ENCODE data around the gene OR2F1.

The OR2F1 gene

GRCh38 chr7:143954544-143954943 is at the start of gene OR2F1:
Gene OR2F1 (plus strand): TSS chr7:143954844. CDS start chr7:143959971, 5,127 bp downstream.
- no peak for DNase-seq

GRCh38 chr7:143905509-143905908 is 49.1 kb upstream of the OR2F1 start:
- no peak for DNase-seq

DNA sequence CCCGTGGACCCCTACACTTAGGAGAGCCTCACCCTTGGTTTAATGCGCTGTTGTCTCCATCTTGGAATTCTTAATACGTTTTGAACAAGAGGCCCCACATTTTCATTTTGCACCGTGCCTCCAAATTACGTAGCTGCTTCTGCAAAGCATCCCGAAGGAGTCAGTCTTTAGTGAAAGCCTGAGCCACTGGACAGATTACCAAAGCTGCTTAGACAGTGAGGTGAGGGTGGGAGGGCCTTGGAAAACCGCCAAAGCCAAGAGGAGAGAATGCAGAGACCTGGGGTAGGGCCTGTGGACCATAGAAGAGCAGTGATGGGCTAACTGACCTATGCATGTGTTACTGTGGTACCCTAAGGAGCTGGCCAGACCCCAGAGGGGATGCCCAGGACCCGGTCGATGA is 48.5 kb upstream of the OR2F1 start:
- no peak for DNase-seq

GRCh38 chr7:143906895-143907294 is 47.7 kb upstream of the OR2F1 start:
- DNase-seq, result no peak

DNA sequence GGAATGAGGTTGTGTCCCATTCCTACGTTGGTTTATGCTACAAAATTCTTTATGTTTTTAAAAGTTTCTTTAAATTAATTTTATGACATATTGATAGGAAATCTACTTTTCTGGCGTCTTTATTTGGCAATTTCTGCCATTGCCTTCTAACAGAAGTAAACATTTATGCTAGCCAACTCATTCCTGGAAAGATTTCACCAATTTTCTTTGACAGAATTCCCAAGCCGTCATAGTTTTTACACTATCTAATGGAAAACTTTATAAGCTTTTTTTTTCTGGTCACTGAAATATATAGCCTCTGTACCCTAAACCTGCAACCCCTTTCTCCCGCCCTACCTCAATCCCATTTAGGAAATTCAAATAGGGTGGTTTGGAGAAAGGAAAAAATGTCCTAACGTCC is 46.5 kb upstream of the OR2F1 start:
- no peak for DNase-seq

GRCh38 chr7:143909863-143910262 is 44.8 kb upstream of the OR2F1 start:
- no peak for DNase-seq

- no peak for DNase-seq
Observed at GRCh38 chr7:143910473-143911248, 44.0 kb upstream of the OR2F1 start.

DNA sequence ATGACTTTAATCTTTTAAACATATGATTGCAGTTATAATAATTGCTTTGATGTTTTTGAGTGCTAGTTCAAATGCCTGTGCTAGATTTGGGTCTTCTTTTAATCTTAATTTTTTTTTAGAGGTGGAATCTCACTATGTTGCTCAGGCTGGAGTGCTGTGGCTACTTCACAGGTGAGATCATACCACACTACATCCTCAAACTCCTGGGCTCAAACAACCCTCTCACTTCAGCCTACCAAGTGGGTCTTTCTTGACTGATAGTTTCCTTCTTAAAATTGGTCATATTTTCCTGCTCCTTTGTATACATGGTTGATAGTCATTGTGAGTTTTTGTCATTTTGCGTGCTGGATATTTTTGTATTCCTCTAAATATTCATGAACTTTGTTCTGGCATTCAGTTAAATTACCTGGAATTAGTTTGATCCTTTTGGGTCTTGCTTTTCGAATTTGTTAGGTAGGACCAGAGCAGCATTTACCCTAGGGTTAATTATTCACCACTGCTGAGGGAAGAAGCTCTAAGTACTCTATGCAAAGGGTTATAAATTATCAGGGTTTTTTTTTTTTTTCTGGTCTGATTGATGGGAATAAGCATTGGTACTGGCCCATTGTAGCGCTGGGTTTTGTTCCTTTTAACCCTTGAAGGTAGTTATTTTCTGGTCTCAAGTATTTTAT is 40.6 kb upstream of the OR2F1 start:
- no peak for DNase-seq

DNA sequence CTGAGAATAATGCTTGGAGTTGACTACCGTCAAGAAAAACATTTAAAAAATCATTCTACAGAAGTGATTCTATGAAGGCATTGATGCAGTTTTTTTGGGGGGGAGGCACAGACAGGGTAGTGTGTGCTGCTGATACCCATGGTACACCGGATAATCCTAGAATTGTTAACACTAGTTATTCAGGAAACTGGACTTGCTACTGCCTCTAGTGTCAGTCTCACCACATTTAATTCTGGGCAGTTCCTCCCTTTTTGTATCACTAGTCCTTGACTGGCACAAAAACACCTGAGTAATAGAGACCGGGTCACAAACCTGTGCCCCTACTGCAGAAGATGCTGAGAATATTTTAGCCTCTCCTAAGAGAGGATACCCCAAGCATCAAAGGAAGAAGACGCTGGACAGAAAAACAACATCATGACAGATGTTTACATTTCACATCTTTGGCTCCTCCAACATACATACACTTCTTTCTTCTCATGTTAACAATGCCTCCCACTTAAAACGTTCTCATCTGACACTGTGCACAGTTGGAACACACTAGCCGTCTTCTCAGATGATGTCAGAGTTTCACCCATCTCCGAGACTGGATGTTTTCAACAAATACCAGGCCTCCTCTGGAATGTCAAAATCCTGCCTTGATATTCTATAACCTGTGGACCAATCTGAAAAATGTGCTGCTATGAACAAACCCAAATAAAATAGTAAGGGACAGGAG is 39.5 kb upstream of the OR2F1 start:
- DNase-seq, result no peak

DNA sequence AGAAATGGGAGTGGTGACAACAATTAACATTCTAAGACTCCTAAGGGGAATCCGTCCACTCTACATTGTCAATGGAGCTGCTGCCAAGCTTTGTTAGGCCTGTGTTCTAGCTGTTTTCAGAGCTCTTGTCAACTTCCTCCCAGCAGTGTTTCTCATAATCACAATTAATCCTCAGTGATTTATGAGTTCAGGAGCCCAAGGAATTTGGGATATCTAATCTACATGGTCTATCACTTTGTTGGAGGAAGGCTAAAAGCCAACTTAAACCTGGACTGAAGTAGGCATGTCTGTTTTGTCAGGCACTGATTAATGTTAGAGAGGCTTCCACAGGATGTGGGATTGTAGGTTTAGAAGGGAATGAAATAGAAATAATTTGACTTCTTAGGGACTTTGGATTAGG is 29.8 kb upstream of the OR2F1 start:
- no peak for DNase-seq

DNA sequence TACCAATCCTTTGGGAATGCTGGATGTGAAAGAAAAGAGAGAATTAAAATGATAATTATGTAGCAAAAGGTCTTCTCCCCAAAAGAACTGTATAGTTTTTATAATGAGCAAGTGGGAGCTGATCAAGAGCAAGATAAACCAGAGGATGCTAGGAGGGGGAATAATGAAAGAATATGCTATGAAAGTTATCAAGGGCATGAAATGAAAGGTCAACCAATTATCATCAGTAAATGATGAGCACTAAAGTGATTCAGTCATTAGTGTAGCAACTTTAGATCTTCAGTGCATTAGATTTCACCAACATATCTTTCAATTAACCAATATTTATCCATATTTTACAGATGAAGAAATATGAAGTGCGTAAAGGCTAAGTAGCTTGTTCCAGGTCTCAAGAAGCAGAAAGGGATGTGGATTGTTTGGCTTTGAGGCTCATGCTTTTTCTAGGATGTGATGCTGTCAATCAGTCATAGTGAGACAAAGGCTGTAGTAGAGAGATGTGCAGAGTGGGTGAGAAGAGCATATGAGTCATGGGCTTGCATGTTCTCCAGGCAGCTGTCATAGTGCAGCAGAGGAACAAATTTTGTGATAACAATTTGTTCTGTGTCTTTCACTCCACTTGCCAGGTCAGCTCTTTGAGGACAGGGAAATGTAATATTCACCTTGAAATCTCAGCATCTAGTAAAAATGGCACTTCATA is 25.3 kb upstream of the OR2F1 start:
- DNase-seq, result no peak

DNA sequence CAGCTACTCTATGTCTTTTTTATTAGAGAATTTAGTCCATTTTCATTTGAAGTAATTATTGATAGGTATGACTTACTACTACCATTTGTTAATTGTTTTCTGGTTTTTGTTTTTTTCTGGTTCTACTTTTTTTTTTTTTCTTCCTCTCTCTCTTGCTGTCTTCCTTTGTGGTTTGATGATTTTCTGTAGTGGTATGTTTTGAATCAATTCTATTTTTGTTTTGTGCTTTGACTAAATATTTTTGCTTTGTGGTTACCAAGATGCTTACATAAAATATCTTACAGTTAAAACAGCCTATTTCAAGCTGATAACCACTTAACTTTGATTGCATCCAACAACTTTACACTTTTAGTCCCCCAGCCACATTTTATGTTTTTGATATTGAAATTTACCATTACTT is 22.9 kb upstream of the OR2F1 start:
- no peak for DNase-seq

DNA sequence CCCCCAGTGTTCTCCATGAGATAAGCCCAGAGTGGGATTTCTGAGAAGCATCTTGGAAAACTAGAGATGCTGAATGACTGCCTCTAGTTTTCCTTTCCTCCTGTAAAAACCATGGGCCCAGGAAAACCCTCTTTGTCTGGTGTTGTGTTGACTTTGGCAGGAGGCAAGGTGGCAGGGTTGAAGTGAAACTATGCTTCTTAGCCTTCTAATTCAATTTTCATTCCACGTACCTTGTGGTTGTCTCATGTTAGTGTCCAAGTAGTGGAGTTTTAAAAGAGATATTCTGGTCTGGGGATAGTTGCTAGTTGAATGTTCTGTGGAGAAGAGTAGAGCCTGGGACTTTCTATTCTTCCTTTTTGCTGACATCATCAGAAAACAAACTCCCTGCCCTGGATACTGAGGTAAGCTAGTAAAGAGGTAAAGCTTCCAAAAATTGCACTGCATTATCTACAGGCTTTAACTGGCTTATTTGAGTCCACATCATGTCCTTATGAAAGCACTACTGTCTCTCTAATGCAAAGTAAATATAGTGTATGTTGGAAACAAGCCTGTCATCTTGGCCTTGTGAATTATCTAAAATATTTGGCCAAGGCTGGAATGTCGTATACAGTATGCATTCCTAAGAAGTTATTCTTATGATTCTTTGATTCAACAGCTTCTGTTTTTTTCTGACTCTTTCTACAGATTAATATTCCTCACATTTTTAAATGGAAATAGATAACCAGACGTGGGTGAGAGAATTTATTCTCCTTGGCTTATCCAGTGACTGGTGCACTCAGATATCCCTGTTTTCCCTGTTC is 19.9 kb upstream of the OR2F1 start, which contains the start of gene OR2F2:
OR2F2 (plus strand) TSS at position 708 of the 800 bp plus-strand sequence; CDS start at position 708, 0 bp downstream.
- DNase-seq, result no peak

DNA sequence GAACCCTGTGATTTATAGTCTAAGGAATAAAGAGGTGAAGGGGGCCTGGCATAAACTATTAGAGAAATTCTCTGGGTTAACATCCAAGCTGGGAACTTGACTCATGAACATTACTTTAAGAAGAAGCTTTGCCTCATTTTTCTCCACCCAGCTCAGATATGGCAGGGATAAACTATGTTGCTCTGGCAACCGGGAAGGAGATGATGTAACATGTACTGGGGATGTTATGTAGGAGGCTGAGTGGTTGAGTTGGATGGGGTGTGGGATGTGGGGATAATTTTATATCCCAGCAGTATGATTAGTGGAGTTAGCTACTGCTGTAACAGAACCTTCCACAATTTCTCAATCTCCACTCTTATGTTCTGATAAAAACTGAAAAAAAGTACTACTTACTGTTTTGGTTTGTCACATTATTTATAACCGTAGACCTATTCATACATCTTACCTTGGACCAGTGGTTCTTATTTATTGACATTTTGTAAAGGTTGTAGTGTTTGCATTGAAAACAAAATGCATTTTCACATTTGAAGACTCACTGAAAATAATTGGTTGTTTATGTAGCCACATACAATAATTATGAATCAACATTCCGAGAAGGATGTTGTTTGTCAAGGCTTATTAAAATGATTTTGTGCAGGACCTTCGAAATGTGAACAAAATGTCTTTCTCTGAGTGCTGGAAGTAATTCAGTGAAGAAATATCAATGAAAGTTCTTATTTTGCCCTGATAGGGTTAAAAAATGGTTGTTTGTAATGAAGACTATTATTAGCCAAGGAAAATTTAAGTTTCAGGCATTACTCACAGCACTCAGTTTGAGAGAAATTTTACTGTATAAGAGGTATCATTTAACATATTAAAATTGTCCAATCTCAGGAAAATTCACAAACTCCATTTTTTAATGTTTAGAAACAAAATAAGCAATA is 18.3 kb upstream of the OR2F1 start:
- no peak for DNase-seq

GRCh38 chr7:143938379-143939243 is 16.0 kb upstream of the OR2F1 start:
- DNase-seq, result no peak

DNA sequence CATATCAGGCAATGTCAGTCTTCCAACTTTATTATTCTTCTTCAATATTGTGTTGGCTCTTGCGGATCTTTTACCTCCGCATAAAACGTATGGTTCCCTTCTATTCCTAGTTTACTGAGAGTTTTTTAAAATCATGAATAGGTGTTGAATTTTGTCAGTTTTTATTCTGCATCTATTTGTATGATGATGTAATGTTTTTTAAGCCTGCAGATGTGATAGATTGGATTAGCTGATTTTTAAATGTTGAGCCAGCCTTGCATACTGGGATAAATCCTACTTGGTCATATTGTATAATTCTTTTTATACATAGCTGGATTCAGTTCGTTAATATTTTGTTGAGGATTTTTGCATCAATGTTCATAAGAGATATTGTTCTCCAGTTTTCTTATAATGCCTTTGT is 9.2 kb upstream of the OR2F1 start:
- no peak for DNase-seq

DNA sequence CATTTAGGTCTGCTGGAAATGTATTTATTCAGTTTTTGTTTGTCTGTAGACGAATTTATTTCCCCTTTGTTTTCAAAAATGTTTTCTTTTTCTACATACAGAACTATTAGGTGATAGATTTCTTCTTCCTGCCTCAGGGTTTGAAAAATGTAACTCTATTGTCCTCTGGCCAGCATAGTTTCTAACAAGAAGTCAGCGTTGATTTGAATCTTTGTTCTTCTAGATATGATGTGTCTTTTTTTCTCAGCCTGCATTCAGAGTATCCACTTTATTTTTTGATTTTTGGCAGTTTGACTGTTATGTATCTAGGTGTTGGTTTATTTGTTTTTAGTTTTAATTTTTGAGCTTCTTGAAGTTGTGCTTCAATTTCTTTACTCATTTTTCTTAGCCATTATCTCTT is 7.5 kb upstream of the OR2F1 start:
- DNase-seq, result no peak

DNA sequence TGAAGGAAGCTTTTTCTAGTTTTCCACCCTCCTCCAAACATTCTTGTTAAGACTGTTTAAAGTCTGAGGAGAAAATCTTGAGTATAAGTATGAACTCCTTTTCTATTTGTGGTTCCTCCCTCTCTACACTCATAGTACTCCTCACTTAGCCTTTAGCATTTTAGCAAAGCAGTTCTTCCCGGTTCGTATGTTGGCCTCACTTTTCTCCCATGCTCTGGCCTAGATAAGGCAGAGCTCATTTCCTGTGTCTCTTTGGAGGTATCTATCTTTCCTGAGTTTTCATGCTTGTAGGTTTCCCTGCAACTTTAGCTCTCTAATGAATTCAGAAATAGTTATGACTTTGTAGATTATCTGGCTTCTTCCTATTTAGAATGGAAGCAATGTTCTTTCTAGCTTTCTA is 5.9 kb upstream of the OR2F1 start:
- DNase-seq, result no peak

GRCh38 chr7:143953421-143953820 is 1.2 kb upstream of the OR2F1 start:
- DNase-seq, result no peak

DNA sequence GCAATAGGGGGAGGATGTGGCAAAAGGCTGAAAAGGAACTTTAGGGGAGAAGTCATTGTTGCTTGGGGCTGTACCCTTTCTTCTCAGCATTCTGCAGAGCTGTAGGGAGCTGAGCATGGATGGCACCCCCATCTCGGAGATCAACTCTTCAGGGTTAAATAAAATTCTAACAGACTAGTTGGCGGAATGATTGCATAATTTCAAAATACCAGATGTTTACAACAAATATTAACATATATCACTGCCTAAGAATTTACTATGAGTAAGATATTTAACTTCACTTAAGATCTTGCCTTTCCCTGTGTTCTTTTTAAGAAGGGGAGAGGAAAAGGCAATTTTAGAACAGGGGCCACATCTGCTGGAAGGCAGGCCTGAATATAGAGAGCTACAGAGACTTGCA is 509 bp upstream of the OR2F1 start:
- DNase-seq, result no peak
